ENCODE measurements around the gene MARS1. TPM values are rescaled to one million over a fixed set of nuclear protein-coding genes. Genes with fewer than 3 reads are reported as not detected.

The MARS1 gene
- total and polyA plus RNA-seq, 2 experiments from 2014 or later = 266 to 351 TPM

DNA sequence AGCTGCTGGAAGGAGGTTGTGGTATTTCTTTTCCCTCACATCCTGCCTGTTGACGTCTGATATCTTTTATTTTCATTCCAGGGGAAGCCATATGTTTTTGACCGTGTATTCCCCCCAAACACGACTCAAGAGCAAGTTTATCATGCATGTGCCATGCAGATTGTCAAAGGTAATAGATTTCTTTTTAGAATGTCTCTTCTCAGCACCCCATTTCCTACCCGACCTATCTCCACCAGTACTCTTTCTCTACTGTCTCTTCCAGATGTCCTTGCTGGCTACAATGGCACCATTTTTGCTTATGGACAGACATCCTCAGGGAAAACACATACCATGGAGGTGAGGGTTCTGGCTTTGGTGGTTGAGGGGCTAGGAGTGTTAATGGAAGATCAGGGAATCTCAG lies 75.5 kb downstream of the MARS1 start:
- H3K36me3 Mint-ChIP-seq (ENCODE audit: low read depth) = peaks cover 18% of the 10 kb centered on the region; the same call in 2 of the 3 replicates
- H3F3A ChIP-seq (replicated peaks; ENCODE audit: low read depth) = no peaks in the 10 kb centered on the region
- H3K9me2 ChIP-seq (ENCODE audit: insufficient read depth) = no peaks in the 10 kb centered on the region
- H3K27ac Mint-ChIP-seq = no peak overlapping the region
- H4K20me1 ChIP-seq (replicated peaks; ENCODE audit: insufficient read depth) = no peaks in the 10 kb centered on the region; the same call in 1 of the 2 replicates
- H3K4me1 Mint-ChIP-seq = no peaks in the 10 kb centered on the region
- H3K4me3 Mint-ChIP-seq = no peak overlapping the region
- H3K36me3 ChIP-seq (ENCODE audit: insufficient read depth) = no peaks in the 10 kb centered on the region; the same call in 1 of the 2 replicates
- ATAC-seq (no peak), DNase-seq (ENCODE audit: low spot score) (no peak)
- H3K27ac ChIP-seq (ENCODE audit: low read depth) = no peak overlapping the region
- peaks cover 15% of the 10 kb centered on the region; the same call in 1 of the 2 replicates for H3K79me2 ChIP-seq (replicated peaks; ENCODE audit: insufficient read depth)
- no peak overlapping the region for H3K4me3 ChIP-seq
- TF ChIP-seq ZNF331 (CRISPR knock-in tag; IDR thresholded peaks at IDR 0.05; ENCODE audit: low read depth) (no peak), ZNF114 (CRISPR knock-in tag; IDR thresholded peaks at IDR 0.05) (no peak), STAT1 (IDR thresholded peaks at IDR 0.05; ENCODE audit: unreplicated experiment) (no peak), CREB1 (CRISPR knock-in tag; IDR thresholded peaks at IDR 0.05; ENCODE audit: low read depth) (no peak), POLR2AphosphoS5 (IDR thresholded peaks at IDR 0.05; ENCODE audit: low read depth) (no peak), ETS1 (IDR thresholded peaks at IDR 0.05) (no peak), EZH2phosphoT487 (IDR thresholded peaks at IDR 0.05; ENCODE audit: unreplicated experiment) (no peak), EZH2 (IDR thresholded peaks at IDR 0.05; ENCODE audit: low read depth, unreplicated experiment) (no peak)
- TF ChIP-seq, protein P1, sequence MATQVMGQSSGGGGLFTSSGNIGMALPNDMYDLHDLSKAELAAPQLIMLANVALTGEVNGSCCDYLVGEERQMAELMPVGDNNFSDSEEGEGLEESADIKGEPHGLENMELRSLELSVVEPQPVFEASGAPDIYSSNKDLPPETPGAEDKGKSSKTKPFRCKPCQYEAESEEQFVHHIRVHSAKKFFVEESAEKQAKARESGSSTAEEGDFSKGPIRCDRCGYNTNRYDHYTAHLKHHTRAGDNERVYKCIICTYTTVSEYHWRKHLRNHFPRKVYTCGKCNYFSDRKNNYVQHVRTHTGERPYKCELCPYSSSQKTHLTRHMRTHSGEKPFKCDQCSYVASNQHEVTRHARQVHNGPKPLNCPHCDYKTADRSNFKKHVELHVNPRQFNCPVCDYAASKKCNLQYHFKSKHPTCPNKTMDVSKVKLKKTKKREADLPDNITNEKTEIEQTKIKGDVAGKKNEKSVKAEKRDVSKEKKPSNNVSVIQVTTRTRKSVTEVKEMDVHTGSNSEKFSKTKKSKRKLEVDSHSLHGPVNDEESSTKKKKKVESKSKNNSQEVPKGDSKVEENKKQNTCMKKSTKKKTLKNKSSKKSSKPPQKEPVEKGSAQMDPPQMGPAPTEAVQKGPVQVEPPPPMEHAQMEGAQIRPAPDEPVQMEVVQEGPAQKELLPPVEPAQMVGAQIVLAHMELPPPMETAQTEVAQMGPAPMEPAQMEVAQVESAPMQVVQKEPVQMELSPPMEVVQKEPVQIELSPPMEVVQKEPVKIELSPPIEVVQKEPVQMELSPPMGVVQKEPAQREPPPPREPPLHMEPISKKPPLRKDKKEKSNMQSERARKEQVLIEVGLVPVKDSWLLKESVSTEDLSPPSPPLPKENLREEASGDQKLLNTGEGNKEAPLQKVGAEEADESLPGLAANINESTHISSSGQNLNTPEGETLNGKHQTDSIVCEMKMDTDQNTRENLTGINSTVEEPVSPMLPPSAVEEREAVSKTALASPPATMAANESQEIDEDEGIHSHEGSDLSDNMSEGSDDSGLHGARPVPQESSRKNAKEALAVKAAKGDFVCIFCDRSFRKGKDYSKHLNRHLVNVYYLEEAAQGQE (IDR thresholded peaks at IDR 0.05; ENCODE audit: unreplicated experiment) = no peak
- TF ChIP-seq, protein P2, sequence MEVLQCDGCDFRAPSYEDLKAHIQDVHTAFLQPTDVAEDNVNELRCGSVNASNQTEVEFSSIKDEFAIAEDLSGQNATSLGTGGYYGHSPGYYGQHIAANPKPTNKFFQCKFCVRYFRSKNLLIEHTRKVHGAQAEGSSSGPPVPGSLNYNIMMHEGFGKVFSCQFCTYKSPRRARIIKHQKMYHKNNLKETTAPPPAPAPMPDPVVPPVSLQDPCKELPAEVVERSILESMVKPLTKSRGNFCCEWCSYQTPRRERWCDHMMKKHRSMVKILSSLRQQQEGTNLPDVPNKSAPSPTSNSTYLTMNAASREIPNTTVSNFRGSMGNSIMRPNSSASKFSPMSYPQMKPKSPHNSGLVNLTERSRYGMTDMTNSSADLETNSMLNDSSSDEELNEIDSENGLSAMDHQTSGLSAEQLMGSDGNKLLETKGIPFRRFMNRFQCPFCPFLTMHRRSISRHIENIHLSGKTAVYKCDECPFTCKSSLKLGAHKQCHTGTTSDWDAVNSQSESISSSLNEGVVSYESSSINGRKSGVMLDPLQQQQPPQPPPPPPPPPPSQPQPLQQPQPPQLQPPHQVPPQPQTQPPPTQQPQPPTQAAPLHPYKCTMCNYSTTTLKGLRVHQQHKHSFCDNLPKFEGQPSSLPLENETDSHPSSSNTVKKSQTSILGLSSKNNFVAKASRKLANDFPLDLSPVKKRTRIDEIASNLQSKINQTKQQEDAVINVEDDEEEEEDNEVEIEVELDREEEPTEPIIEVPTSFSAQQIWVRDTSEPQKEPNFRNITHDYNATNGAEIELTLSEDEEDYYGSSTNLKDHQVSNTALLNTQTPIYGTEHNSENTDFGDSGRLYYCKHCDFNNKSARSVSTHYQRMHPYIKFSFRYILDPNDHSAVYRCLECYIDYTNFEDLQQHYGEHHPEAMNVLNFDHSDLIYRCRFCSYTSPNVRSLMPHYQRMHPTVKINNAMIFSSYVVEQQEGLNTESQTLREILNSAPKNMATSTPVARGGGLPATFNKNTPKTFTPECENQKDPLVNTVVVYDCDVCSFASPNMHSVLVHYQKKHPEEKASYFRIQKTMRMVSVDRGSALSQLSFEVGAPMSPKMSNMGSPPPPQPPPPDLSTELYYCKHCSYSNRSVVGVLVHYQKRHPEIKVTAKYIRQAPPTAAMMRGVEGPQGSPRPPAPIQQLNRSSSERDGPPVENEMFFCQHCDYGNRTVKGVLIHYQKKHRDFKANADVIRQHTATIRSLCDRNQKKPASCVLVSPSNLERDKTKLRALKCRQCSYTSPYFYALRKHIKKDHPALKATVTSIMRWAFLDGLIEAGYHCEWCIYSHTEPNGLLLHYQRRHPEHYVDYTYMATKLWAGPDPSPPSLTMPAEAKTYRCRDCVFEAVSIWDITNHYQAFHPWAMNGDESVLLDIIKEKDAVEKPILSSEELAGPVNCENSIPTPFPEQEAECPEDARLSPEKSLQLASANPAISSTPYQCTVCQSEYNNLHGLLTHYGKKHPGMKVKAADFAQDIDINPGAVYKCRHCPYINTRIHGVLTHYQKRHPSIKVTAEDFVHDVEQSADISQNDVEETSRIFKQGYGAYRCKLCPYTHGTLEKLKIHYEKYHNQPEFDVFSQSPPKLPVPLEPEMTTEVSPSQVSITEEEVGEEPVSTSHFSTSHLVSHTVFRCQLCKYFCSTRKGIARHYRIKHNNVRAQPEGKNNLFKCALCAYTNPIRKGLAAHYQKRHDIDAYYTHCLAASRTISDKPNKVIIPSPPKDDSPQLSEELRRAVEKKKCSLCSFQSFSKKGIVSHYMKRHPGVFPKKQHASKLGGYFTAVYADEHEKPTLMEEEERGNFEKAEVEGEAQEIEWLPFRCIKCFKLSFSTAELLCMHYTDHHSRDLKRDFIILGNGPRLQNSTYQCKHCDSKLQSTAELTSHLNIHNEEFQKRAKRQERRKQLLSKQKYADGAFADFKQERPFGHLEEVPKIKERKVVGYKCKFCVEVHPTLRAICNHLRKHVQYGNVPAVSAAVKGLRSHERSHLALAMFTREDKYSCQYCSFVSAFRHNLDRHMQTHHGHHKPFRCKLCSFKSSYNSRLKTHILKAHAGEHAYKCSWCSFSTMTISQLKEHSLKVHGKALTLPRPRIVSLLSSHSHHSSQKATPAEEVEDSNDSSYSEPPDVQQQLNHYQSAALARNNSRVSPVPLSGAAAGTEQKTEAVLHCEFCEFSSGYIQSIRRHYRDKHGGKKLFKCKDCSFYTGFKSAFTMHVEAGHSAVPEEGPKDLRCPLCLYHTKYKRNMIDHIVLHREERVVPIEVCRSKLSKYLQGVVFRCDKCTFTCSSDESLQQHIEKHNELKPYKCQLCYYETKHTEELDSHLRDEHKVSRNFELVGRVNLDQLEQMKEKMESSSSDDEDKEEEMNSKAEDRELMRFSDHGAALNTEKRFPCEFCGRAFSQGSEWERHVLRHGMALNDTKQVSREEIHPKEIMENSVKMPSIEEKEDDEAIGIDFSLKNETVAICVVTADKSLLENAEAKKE (CRISPR knock-in tag; IDR thresholded peaks at IDR 0.05) = no peak
- H3K4me1 ChIP-seq (ENCODE audit: insufficient read depth) = no peaks in the 10 kb centered on the region
- no peaks in the 10 kb centered on the region for H3K9me3 Mint-ChIP-seq
- no peak overlapping the region for H3K4me2 ChIP-seq
- no peaks in the 10 kb centered on the region for H3K27me3 Mint-ChIP-seq (ENCODE audit: insufficient read depth, low read depth, poor library complexity)
- no peaks in the 10 kb centered on the region for H3K27me3 ChIP-seq (ENCODE audit: insufficient read depth)
- H2AFZ ChIP-seq = no peak overlapping the region

Data from GM23338 (cell line).